Measurements from ENCODE around the gene LVRN. TPM values are rescaled to one million over a fixed set of nuclear protein-coding genes. Genes with fewer than 3 reads are reported as not detected.

Gene LVRN
- polyA plus RNA-seq, 4 donors, result 0.15 to 1.4 TPM; not detected in 2

DNA sequence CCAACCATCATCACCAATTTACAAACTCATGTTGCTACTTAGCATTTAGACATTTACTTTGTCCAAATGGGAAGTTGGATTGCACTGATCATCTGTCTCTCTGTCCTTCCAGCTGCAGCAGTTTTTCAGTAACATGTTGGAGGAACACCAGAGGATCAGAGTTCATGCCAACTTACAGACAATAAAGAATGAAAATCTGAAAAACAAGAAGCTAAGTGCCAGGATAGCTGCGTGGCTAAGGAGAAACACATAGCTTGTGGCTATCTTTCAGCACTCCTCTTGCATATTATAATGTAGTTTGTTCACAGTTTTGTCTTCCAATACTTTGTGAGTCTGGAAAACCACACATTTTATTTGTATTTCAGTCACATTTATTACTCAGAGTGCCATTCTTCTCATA is 63.6 kb downstream of the LVRN start:
- H3K9me3 ChIP-seq (ENCODE audit: control insufficient read depth in 2 of 2, insufficient read depth in 1 of 2, low read depth in 1 of 2, low read length in 1 of 2), result no peaks in the 10 kb centered on the region
- DNase-seq, result no peak
- H3K36me3 ChIP-seq (ENCODE audit: control insufficient read depth in 3 of 3, insufficient read depth in 2 of 3, low read depth in 1 of 3, low read length in 3 of 3), result no peaks in the 10 kb centered on the region
- no peak overlapping the region for H3K27ac ChIP-seq (ENCODE audit: low read depth in 1 of 3, low read length in 2 of 3)
- no peak for FAIRE-seq
- WGBS, 3 donors, result 58 to 86% (median 82%) methylated on average over 1 of the region's 1 CpG
- H3K4me3 ChIP-seq (ENCODE audit: low read depth in 1 of 3, low read length in 3 of 3), result no peak overlapping the region
- no peaks in the 10 kb centered on the region for H3K4me1 ChIP-seq (ENCODE audit: control insufficient read depth in 3 of 3, insufficient read depth in 2 of 3, low read depth in 1 of 3, low read length in 2 of 3)
- H3K27me3 ChIP-seq (ENCODE audit: control insufficient read depth in 3 of 3, insufficient read depth in 3 of 3, low read length in 3 of 3), result no peaks in the 10 kb centered on the region

DNA sequence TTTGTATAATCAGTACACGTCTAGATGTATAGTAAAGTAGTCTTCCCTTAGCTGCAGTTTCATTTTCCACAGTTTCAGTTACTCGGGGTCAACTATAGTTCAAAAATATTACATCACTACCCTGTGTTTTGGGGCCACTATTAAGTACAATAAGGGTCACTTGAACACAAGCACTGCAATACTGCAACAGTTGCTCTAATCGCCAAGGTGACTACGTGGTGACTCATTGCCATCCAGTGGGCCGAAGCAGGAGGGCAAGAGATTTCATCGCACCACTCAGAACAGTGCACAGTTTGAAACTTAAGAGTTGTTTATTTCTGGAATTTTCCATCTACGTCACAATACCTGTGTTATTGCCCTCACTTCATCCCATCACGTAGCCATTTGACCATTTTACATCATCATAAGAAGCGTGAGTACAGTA is 69.8 kb downstream of the LVRN start, which contains the start of gene ARL14EPL:
Gene ARL14EPL (plus strand): TSS at position 379 of the 424 bp plus-strand sequence. CDS start 18,994 bp downstream, outside the sequence.
- Histone ChIP-seq H3K4me1 (ENCODE audit: control insufficient read depth in 3 of 3, insufficient read depth in 2 of 3, low read depth in 1 of 3, low read length in 2 of 3) (no peaks in the 10 kb centered on the region), H3K36me3 (ENCODE audit: control insufficient read depth in 3 of 3, insufficient read depth in 2 of 3, low read depth in 1 of 3, low read length in 3 of 3) (no peaks in the 10 kb centered on the region), H3K27ac (ENCODE audit: low read depth in 1 of 3, low read length in 2 of 3) (no peak within 1 kb of the TSS), H3K9me3 (ENCODE audit: control insufficient read depth in 2 of 2, insufficient read depth in 1 of 2, low read depth in 1 of 2, low read length in 1 of 2) (no peaks in the 10 kb centered on the region), H3K27me3 (ENCODE audit: control insufficient read depth in 3 of 3, insufficient read depth in 3 of 3, low read length in 3 of 3) (peaks cover 0 to 3% (median 0%) of the 10 kb centered on the region in 3 donors), H3K4me3 (ENCODE audit: low read depth in 1 of 3, low read length in 3 of 3) (no peak within 1 kb of the TSS)
- DNase-seq (peak; percentile 7 to 51), FAIRE-seq (no peak)
- 32 to 52% (median 36%) methylated on average over 9 of the region's 9 CpGs for WGBS, 3 donors

DNA sequence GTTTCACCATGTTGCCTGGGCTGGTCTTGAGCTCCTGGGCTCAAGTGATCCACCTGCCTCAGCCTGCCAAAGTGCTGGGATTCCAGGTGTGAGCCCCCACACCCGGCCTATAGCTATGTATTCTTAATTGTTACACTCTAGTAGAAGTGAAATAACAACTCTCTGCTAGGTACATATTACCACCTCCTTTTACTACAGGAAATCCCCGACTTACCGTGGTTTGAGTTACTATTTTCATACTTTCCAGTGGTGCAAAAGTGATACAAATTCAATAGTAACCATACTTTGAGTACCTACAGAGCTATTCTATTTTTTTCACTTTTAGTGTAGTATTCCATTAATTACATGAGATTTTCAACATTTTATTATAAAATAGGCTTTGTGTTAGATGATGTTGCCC is 70.7 kb downstream of the LVRN start:
- no peaks in the 10 kb centered on the region for H3K9me3 ChIP-seq (ENCODE audit: control insufficient read depth in 2 of 2, insufficient read depth in 1 of 2, low read depth in 1 of 2, low read length in 1 of 2)
- DNase-seq, result no peak
- 73 to 75% (median 74%) methylated on average over 3 of the region's 3 CpGs for WGBS, 3 donors
- H3K4me1 ChIP-seq (ENCODE audit: control insufficient read depth in 3 of 3, insufficient read depth in 2 of 3, low read depth in 1 of 3, low read length in 2 of 3), result no peaks in the 10 kb centered on the region
- H3K4me3 ChIP-seq (ENCODE audit: low read depth in 1 of 3, low read length in 3 of 3), result no peak overlapping the region
- FAIRE-seq, result no peak
- no peak overlapping the region for H3K27ac ChIP-seq (ENCODE audit: low read depth in 1 of 3, low read length in 2 of 3)
- H3K27me3 ChIP-seq (ENCODE audit: control insufficient read depth in 3 of 3, insufficient read depth in 3 of 3, low read length in 3 of 3), result peaks cover 0 to 3% (median 0%) of the 10 kb centered on the region in 3 donors
- H3K36me3 ChIP-seq (ENCODE audit: control insufficient read depth in 3 of 3, insufficient read depth in 2 of 3, low read depth in 1 of 3, low read length in 3 of 3), result no peaks in the 10 kb centered on the region

DNA sequence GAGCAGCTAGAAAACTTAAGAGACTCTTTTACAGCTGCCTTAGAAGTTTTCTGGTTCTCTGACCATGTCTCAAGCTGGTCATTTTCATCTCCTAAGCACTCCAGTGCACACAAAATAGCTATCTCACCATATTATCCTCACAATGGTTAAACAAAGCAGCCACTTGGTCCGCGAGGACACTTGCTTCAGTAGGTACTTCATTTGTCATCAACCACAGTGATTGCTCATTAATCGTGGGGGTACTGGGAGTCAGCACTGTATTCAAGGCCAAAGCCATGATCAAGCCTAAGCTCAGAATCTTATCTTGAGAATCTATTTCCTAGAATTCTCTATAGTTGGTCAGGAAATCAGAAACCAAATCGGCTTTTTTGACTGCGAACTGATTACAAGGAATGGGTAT is 72.8 kb downstream of the LVRN start:
- H3K27me3 ChIP-seq (ENCODE audit: control insufficient read depth in 3 of 3, insufficient read depth in 3 of 3, low read length in 3 of 3), result peaks cover 0 to 3% (median 0%) of the 10 kb centered on the region in 3 donors
- no peaks in the 10 kb centered on the region for H3K36me3 ChIP-seq (ENCODE audit: control insufficient read depth in 3 of 3, insufficient read depth in 2 of 3, low read depth in 1 of 3, low read length in 3 of 3)
- WGBS, 3 donors, result 81 to 87% (median 85%) methylated on average over 5 of the region's 5 CpGs
- no peaks in the 10 kb centered on the region for H3K9me3 ChIP-seq (ENCODE audit: control insufficient read depth in 2 of 2, insufficient read depth in 1 of 2, low read depth in 1 of 2, low read length in 1 of 2)
- no peak overlapping the region for H3K4me3 ChIP-seq (ENCODE audit: low read depth in 1 of 3, low read length in 3 of 3)
- no peak for FAIRE-seq
- no peaks in the 10 kb centered on the region for H3K4me1 ChIP-seq (ENCODE audit: control insufficient read depth in 3 of 3, insufficient read depth in 2 of 3, low read depth in 1 of 3, low read length in 2 of 3)
- H3K27ac ChIP-seq (ENCODE audit: low read depth in 1 of 3, low read length in 2 of 3), result no peak overlapping the region
- DNase-seq, result no peak

DNA sequence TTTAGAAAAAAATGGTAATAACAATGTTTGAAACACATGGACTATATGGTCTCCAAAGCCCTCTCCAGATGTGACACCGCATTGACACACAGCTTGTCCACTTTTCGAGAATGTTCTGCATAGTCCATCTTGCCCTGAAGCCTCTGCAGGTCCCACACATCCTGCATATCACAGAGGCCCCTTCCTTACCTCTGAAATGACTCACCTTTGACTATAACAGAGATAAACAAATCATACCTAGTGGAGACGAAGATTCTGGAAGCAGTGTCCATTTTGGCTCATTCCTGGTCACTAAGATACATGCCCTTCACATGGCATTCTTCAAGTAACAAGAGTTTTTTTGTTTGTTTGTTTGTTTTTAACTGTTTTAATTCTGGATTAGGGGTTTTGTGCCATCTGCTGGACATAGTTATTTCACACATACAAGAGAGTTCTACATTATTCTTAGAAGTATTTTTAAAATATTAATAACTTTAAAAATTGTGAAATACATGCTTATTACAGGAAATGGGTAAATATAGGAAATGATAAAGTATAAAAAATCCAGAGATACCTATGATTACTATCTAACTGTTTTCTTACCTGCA is 75.1 kb downstream of the LVRN start:
- no peaks in the 10 kb centered on the region for H3K36me3 ChIP-seq (ENCODE audit: control insufficient read depth in 3 of 3, insufficient read depth in 2 of 3, low read depth in 1 of 3, low read length in 3 of 3)
- 57 to 70% (median 65%) methylated on average over 3 of the region's 3 CpGs for WGBS, 3 donors
- H3K4me1 ChIP-seq (ENCODE audit: control insufficient read depth in 3 of 3, insufficient read depth in 2 of 3, low read depth in 1 of 3, low read length in 2 of 3), result no peaks in the 10 kb centered on the region
- no peak for DNase-seq
- H3K27me3 ChIP-seq (ENCODE audit: control insufficient read depth in 3 of 3, insufficient read depth in 3 of 3, low read length in 3 of 3), result peaks cover 0 to 7% (median 0%) of the 10 kb centered on the region in 3 donors
- no peak for FAIRE-seq
- no peaks in the 10 kb centered on the region for H3K9me3 ChIP-seq (ENCODE audit: control insufficient read depth in 2 of 2, insufficient read depth in 1 of 2, low read depth in 1 of 2, low read length in 1 of 2)
- H3K27ac ChIP-seq (ENCODE audit: low read depth in 1 of 3, low read length in 2 of 3), result no peak overlapping the region
- H3K4me3 ChIP-seq (ENCODE audit: low read depth in 1 of 3, low read length in 3 of 3), result no peak overlapping the region

DNA sequence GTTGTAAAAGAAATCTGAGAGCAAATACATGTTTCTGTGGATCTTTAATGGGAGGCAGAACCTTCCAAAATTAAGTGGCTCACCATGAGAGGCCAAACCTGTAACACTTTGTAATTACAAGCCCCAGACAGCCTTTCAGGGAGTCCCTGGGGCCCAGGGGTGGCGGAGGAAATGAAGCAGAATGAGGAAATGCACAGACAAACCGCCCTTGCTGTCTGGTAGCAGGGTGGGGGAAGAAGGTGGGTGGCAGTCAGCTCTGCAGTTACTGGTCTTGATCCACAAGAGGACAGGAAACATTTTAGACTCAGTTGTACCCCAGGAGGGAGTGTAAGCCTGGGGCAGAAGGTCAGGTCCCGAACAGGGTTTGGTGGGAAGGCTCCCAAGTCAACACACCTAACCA is 76.5 kb downstream of the LVRN start:
- H3K9me3 ChIP-seq (ENCODE audit: control insufficient read depth in 2 of 2, insufficient read depth in 1 of 2, low read depth in 1 of 2, low read length in 1 of 2), result no peaks in the 10 kb centered on the region
- H3K4me1 ChIP-seq (ENCODE audit: control insufficient read depth in 3 of 3, insufficient read depth in 2 of 3, low read depth in 1 of 3, low read length in 2 of 3), result no peaks in the 10 kb centered on the region
- FAIRE-seq, result no peak
- H3K36me3 ChIP-seq (ENCODE audit: control insufficient read depth in 3 of 3, insufficient read depth in 2 of 3, low read depth in 1 of 3, low read length in 3 of 3), result no peaks in the 10 kb centered on the region
- peaks cover 0 to 7% (median 0%) of the 10 kb centered on the region in 3 donors for H3K27me3 ChIP-seq (ENCODE audit: control insufficient read depth in 3 of 3, insufficient read depth in 3 of 3, low read length in 3 of 3)
- H3K27ac ChIP-seq (ENCODE audit: low read depth in 1 of 3, low read length in 2 of 3), result no peak overlapping the region
- 47 to 54% (median 47%) methylated on average over 3 of the region's 3 CpGs for WGBS, 3 donors
- DNase-seq, result peak in 1 of 2 donors; percentile 8
- no peak overlapping the region for H3K4me3 ChIP-seq (ENCODE audit: low read depth in 1 of 3, low read length in 3 of 3)

DNA sequence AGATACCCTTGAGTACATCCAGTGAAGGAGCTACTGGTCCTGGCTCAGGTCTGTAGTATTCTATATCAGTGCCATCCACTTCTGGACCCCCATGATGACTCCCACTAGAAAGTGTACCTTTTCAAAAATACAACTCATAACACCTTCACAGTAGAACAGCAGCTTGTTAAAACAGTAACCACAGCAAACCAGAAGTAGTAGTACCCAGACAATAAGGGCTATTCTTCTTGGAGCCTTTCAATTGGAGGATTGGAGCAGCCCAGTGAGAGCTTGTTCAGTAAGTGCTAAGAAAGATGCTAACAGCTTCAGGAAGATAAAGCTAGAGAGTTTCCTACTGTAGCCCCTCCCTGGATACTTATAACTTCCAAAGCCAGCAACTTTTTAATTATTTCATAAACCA is 80.1 kb downstream of the LVRN start:
- Histone ChIP-seq H3K4me3 (ENCODE audit: low read depth in 1 of 3, low read length in 3 of 3) (no peak overlapping the region), H3K9me3 (ENCODE audit: control insufficient read depth in 2 of 2, insufficient read depth in 1 of 2, low read depth in 1 of 2, low read length in 1 of 2) (no peaks in the 10 kb centered on the region), H3K27ac (ENCODE audit: low read depth in 1 of 3, low read length in 2 of 3) (no peak overlapping the region), H3K36me3 (ENCODE audit: control insufficient read depth in 3 of 3, insufficient read depth in 2 of 3, low read depth in 1 of 3, low read length in 3 of 3) (no peaks in the 10 kb centered on the region), H3K27me3 (ENCODE audit: control insufficient read depth in 3 of 3, insufficient read depth in 3 of 3, low read length in 3 of 3) (peaks cover 0 to 4% (median 0%) of the 10 kb centered on the region in 3 donors), H3K4me1 (ENCODE audit: control insufficient read depth in 3 of 3, insufficient read depth in 2 of 3, low read depth in 1 of 3, low read length in 2 of 3) (no peaks in the 10 kb centered on the region)
- DNase-seq (no peak), FAIRE-seq (no peak)

DNA sequence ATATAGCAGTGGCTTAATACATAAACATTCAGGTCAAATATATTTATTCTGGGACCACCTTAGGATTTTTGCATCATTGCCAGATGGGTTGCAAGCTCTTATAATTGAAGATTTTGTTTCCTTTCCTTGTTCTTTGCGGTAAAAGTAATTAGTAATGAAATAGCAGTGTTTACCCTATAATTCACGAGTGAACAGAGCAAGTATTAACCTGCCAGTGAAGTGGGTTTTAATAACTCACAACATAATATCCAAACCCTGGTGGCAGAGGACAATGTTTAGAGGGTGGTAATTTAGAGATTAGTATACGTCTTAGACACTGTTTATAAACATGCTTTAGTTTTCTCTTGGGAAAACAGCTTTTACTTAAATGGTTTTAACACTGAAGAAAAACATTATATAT is 81.8 kb downstream of the LVRN start:
- H3K4me3 ChIP-seq (ENCODE audit: low read depth in 1 of 3, low read length in 3 of 3), result no peak overlapping the region
- H3K27me3 ChIP-seq (ENCODE audit: control insufficient read depth in 3 of 3, insufficient read depth in 3 of 3, low read length in 3 of 3), result peaks cover 0 to 4% (median 0%) of the 10 kb centered on the region in 3 donors
- H3K36me3 ChIP-seq (ENCODE audit: control insufficient read depth in 3 of 3, insufficient read depth in 2 of 3, low read depth in 1 of 3, low read length in 3 of 3), result no peaks in the 10 kb centered on the region
- DNase-seq (no peak), FAIRE-seq (no peak)
- WGBS, 3 donors, result 66 to 69% (median 67%) methylated on average over 3 of the region's 3 CpGs
- no peaks in the 10 kb centered on the region for H3K9me3 ChIP-seq (ENCODE audit: control insufficient read depth in 2 of 2, insufficient read depth in 1 of 2, low read depth in 1 of 2, low read length in 1 of 2)
- no peaks in the 10 kb centered on the region for H3K4me1 ChIP-seq (ENCODE audit: control insufficient read depth in 3 of 3, insufficient read depth in 2 of 3, low read depth in 1 of 3, low read length in 2 of 3)
- H3K27ac ChIP-seq (ENCODE audit: low read depth in 1 of 3, low read length in 2 of 3), result no peak overlapping the region

DNA sequence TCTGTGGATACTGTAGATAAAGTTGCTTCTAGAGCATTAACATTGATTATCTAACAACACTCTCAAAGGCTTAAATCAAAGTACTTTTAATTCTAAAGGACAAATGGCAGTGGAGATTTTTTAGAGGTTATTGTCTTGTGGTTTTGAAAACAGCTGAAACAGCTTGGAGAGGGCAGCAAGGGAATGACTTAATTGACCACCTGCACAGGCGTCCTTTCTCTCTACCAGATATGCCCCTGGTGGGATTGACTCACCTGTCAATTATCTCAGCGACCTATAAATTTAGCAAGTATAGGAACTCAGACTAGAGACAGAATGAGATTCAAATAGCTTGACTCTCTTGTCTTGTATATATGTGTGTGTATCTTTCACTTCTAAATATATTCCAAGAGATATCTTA is 83.5 kb downstream of the LVRN start:
- Histone ChIP-seq H3K4me3 (ENCODE audit: low read depth in 1 of 3, low read length in 3 of 3) (no peak overlapping the region), H3K4me1 (ENCODE audit: control insufficient read depth in 3 of 3, insufficient read depth in 2 of 3, low read depth in 1 of 3, low read length in 2 of 3) (no peaks in the 10 kb centered on the region), H3K27ac (ENCODE audit: low read depth in 1 of 3, low read length in 2 of 3) (no peak overlapping the region), H3K9me3 (ENCODE audit: control insufficient read depth in 2 of 2, insufficient read depth in 1 of 2, low read depth in 1 of 2, low read length in 1 of 2) (no peaks in the 10 kb centered on the region), H3K36me3 (ENCODE audit: control insufficient read depth in 3 of 3, insufficient read depth in 2 of 3, low read depth in 1 of 3, low read length in 3 of 3) (no peaks in the 10 kb centered on the region), H3K27me3 (ENCODE audit: control insufficient read depth in 3 of 3, insufficient read depth in 3 of 3, low read length in 3 of 3) (peaks cover 0 to 4% (median 0%) of the 10 kb centered on the region in 3 donors)
- DNase-seq (no peak), FAIRE-seq (no peak)
- WGBS, 3 donors, result 67 to 79% (median 74%) methylated on average over 2 of the region's 2 CpGs

Measured in small intestine (tissue), 7 donors.